HepG2 (cell line): ENCODE measurements around the gene PHF23. TPM values are rescaled to one million over a fixed set of nuclear protein-coding genes. Genes with fewer than 3 reads are reported as not detected.
A peak's percentile ranks its signal among the peaks of the same experiment; 100 is the strongest.

Source experiments
- ASH2L ChIP-seq: fragments of 300-600, 200-600 bp; sonication (generic); IDR thresholded peaks from 2 replicates; pipeline ENCODE4 v1.7.0; 2017; ENCODE audit warnings: low read depth, mild to moderate bottlenecking, moderate library complexity, mixed read lengths, low read length; ENCODE audit not compliant: insufficient read length
- CSRNP2 ChIP-seq: sonication (generic); formaldehyde crosslinking; conservative IDR thresholded peaks from 2 replicates; pipeline ENCODE4 v1.8.0; 2022; ENCODE audit warnings: low read depth, missing genetic modification reagents
- DMAP1 ChIP-seq: IDR thresholded peaks from 2 replicates; pipeline ENCODE4 v1.6.1; 2016
- HOXA9 ChIP-seq: sonication (generic); formaldehyde crosslinking; IDR thresholded peaks from 2 replicates; pipeline ENCODE4 v1.8.1; 2022; ENCODE audit warnings: missing genetic modification reagents, mild to moderate bottlenecking, moderate library complexity, borderline replicate concordance
- KDM6A ChIP-seq: IDR thresholded peaks from 2 replicates; pipeline ENCODE4 v1.6.1; 2016; ENCODE audit warnings: low read depth
- KLF15 ChIP-seq: sonication (generic); formaldehyde crosslinking; IDR thresholded peaks from 2 replicates; pipeline ENCODE4 v1.8.1; 2023; ENCODE audit warnings: borderline replicate concordance, mild to moderate bottlenecking, inconsistent platforms, missing genetic modification reagents, mixed read lengths
- MAFF ChIP-seq: IDR thresholded peaks from 2 replicates; pipeline ENCODE4 v1.6.1; 2011; ENCODE audit warnings: low read depth, low read length, improper control_type of control experiment
- PHF21A ChIP-seq: sonication (generic); formaldehyde crosslinking; IDR thresholded peaks from 2 replicates; pipeline ENCODE4 v1.5.0; 2020; ENCODE audit warnings: mild to moderate bottlenecking, missing genetic modification reagents
- POLR2G ChIP-seq: fragments of 200-400 bp; formaldehyde crosslinking; IDR thresholded peaks from 2 replicates; pipeline ENCODE4 v1.6.1; 2018; ENCODE audit warnings: mild to moderate bottlenecking, low read depth, low read length, moderate library complexity
- PRPF4 ChIP-seq: fragments of 200-400 bp; formaldehyde crosslinking; IDR thresholded peaks from 2 replicates; pipeline ENCODE4 v1.6.1; 2016; ENCODE audit warnings: low read length, low read depth; ENCODE audit not compliant: poor library complexity, severe bottlenecking
- SALL1 ChIP-seq: sonication (generic); formaldehyde crosslinking; IDR thresholded peaks from 2 replicates; pipeline ENCODE4 v1.8.0; 2022; ENCODE audit warnings: mild to moderate bottlenecking, missing genetic modification reagents
- SP4 ChIP-seq: sonication (generic); formaldehyde crosslinking; IDR thresholded peaks from 2 replicates; pipeline ENCODE4 v1.8.1; 2023; ENCODE audit warnings: mild to moderate bottlenecking, missing genetic modification reagents
- TARDBP ChIP-seq: sonication (generic); formaldehyde crosslinking; IDR thresholded peaks from 2 replicates; pipeline ENCODE4 v1.8.0; 2022; ENCODE audit warnings: mild to moderate bottlenecking, missing genetic modification reagents
- TBX3 ChIP-seq: fragments of 450-650 bp; IDR thresholded peaks from 2 replicates; pipeline ENCODE4 v1.6.1; 2017; ENCODE audit warnings: antibody characterized with exemption, mild to moderate bottlenecking, inconsistent platforms, borderline replicate concordance
- THAP11 ChIP-seq: IDR thresholded peaks from 2 replicates; pipeline ENCODE4 v1.6.1; 2016; ENCODE audit warnings: missing biosample characterization, missing genetic modification reagents
- ZC3H13 ChIP-seq: sonication (generic); formaldehyde crosslinking; IDR thresholded peaks from 2 replicates; pipeline ENCODE4 v1.8.1; 2023; ENCODE audit warnings: mild to moderate bottlenecking, missing genetic modification reagents, moderate library complexity
- ZNF101 ChIP-seq: sonication (generic); formaldehyde crosslinking; IDR thresholded peaks from 2 replicates; pipeline ENCODE4 v1.4.0; 2020; ENCODE audit warnings: mild to moderate bottlenecking, low read depth, missing genetic modification reagents, borderline replicate concordance
- ZNF205 ChIP-seq: IDR thresholded peaks from 2 replicates; pipeline ENCODE4 v1.6.1; 2018; ENCODE audit warnings: missing biosample characterization, missing genetic modification reagents
- ZNF230 ChIP-seq: sonication (generic); formaldehyde crosslinking; IDR thresholded peaks from 2 replicates; pipeline ENCODE4 v1.4.0; 2020; ENCODE audit warnings: mild to moderate bottlenecking, missing genetic modification reagents
- ZNF24 ChIP-seq: fragments of 450-650 bp; IDR thresholded peaks from 2 replicates; pipeline ENCODE4 v1.6.1; 2017; ENCODE audit warnings: antibody characterized with exemption, mild to moderate bottlenecking
- ZNF33A ChIP-seq: sonication (generic); formaldehyde crosslinking; IDR thresholded peaks from 2 replicates; pipeline ENCODE4 v1.5.1; 2020; ENCODE audit warnings: missing genetic modification reagents, mild to moderate bottlenecking, moderate library complexity, borderline replicate concordance
- ZNF501 ChIP-seq: sonication (generic); formaldehyde crosslinking; IDR thresholded peaks from 2 replicates; pipeline ENCODE4 v1.5.1; 2020; ENCODE audit warnings: mild to moderate bottlenecking, moderate library complexity, missing genetic modification reagents
- ZNF644 ChIP-seq: IDR thresholded peaks from 2 replicates; pipeline ENCODE4 v1.6.1; 2016; ENCODE audit warnings: low read depth
- ZNF816 ChIP-seq: sonication (generic); formaldehyde crosslinking; IDR thresholded peaks from 2 replicates; pipeline ENCODE4 v1.8.0; 2022; ENCODE audit warnings: missing genetic modification reagents, mild to moderate bottlenecking, borderline replicate concordance
- ZZZ3 ChIP-seq: sonication (generic); formaldehyde crosslinking; IDR thresholded peaks from 2 replicates; pipeline ENCODE4 v1.4.0; 2020; ENCODE audit warnings: missing genetic modification reagents, mild to moderate bottlenecking, borderline replicate concordance
- polyA plus RNA-seq, 8 experiments: library from polyadenylated mRNA; depleted of rRNA in 3 of 8; stranded (reverse) in 7 of 8; unstranded in 1 of 8; fragments of >200 nt; fragmentation: Illumina TruSeq in 4 of 8; extraction: Trizol in 4 of 8; gene quantifications; 2 replicates each; pipeline versions ENCODE4 v1.2.1 to v1.2.3, GENCODE V29; 2011 to 2016; ENCODE audit warnings: low read depth in 4 of 8, missing spikeins in 1 of 8, mixed read lengths in 1 of 8; ENCODE audit not compliant: insufficient read depth in 1 of 8
- total RNA-seq, 5 experiments: library from RNA; depleted of rRNA; stranded (reverse); fragments of >200 nt; fragmentation: Illumina TruSeq; extraction: Trizol; gene quantifications; 2 replicates each; pipeline ENCODE4 v1.2.3, GENCODE V29; 2016; ENCODE audit warnings: low read depth in 1 of 5
- TF ChIP-seq, protein P1 (sequence below): sonication (generic); formaldehyde crosslinking; IDR thresholded peaks from 2 replicates; pipeline ENCODE4 v1.4.0; 2020; ENCODE audit warnings: missing genetic modification reagents

Gene PHF23
- total and polyA plus RNA-seq, 2 of the 13 experiments (the other 11 are each of a cell fraction or from before 2014, with no cell fraction given) = 27.6 to 33.2 TPM

GRCh38 chr17:7242717-7243452 lies 3.6 kb upstream of the PHF23 start (continued):
- TF ChIP-seq TARDBP = peak; percentile 53
- TF ChIP-seq ZNF230 (CRISPR knock-in tag) = peak; percentile 74
- TF ChIP-seq HOXA9 = peak; percentile 69; the same call in 1 of the 2 replicates
- TF ChIP-seq ZZZ3 (CRISPR knock-in tag) = 0 out of 2 replicates have a peak, but pooled peaks have one; percentile 70
- TF ChIP-seq ZNF816 (CRISPR knock-in tag) = no peak
- TF ChIP-seq THAP11 (CRISPR knock-in tag) = peak; percentile 91
- peak; percentile 93 for TF ChIP-seq ASH2L
- TF ChIP-seq ZNF205 (CRISPR knock-in tag) = 0 out of 2 replicates have a peak, but pooled peaks have one; percentile 63
- no peak; the same call in 1 of the 2 replicates for TF ChIP-seq KLF15
- no peak for TF ChIP-seq PRPF4
- no peak for TF ChIP-seq ZNF644
- TF ChIP-seq, protein P1, sequence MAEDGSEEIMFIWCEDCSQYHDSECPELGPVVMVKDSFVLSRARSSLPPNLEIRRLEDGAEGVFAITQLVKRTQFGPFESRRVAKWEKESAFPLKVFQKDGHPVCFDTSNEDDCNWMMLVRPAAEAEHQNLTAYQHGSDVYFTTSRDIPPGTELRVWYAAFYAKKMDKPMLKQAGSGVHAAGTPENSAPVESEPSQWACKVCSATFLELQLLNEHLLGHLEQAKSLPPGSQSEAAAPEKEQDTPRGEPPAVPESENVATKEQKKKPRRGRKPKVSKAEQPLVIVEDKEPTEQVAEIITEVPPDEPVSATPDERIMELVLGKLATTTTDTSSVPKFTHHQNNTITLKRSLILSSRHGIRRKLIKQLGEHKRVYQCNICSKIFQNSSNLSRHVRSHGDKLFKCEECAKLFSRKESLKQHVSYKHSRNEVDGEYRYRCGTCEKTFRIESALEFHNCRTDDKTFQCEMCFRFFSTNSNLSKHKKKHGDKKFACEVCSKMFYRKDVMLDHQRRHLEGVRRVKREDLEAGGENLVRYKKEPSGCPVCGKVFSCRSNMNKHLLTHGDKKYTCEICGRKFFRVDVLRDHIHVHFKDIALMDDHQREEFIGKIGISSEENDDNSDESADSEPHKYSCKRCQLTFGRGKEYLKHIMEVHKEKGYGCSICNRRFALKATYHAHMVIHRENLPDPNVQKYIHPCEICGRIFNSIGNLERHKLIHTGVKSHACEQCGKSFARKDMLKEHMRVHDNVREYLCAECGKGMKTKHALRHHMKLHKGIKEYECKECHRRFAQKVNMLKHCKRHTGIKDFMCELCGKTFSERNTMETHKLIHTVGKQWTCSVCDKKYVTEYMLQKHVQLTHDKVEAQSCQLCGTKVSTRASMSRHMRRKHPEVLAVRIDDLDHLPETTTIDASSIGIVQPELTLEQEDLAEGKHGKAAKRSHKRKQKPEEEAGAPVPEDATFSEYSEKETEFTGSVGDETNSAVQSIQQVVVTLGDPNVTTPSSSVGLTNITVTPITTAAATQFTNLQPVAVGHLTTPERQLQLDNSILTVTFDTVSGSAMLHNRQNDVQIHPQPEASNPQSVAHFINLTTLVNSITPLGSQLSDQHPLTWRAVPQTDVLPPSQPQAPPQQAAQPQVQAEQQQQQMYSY (CRISPR knock-in tag) = no peak
- no peak for TF ChIP-seq CSRNP2
- peak; percentile 85 for TF ChIP-seq SP4
- TF ChIP-seq ZNF33A = no peak
- TF ChIP-seq DMAP1 = peak; percentile 93
- TF ChIP-seq TBX3 = peak; percentile 85; the same call in 1 of the 2 replicates
- TF ChIP-seq MAFF = 0 out of 2 replicates have a peak, but pooled peaks have one; percentile 26
- TF ChIP-seq ZNF24 = 0 out of 2 replicates have a peak, but pooled peaks have one; percentile 64
- 0 out of 2 replicates have a peak, but pooled peaks have one; percentile 7 for TF ChIP-seq ZNF101 (CRISPR knock-in tag)
- no peak; the same call in 1 of the 2 replicates for TF ChIP-seq ZNF501 (CRISPR knock-in tag)
- TF ChIP-seq KDM6A (CRISPR knock-in tag) = 0 out of 2 replicates have a peak, but pooled peaks have one; percentile 26
- peak; percentile 76; the same call in 1 of the 2 replicates for TF ChIP-seq SALL1 (CRISPR knock-in tag)
- TF ChIP-seq ZC3H13 = peak; percentile 96
- TF ChIP-seq POLR2G = peak; percentile 83
- TF ChIP-seq PHF21A (CRISPR knock-in tag) = 0 out of 2 replicates have a peak, but pooled peaks have one; percentile 26
